Dermis microvascular lymphatic vessel endothelial cell (primary cell): ENCODE results near the gene MGAT4A. TPM values are rescaled to one million over a fixed set of nuclear protein-coding genes. Genes with fewer than 3 reads are reported as not detected.
"Not testable (repeated sequence)": the region's sequence is repeated elsewhere in the genome, so short reads cannot be mapped to it uniquely, and the experiment has no call there.

Experiments used
- DNase-seq, 2 donors: peaks; one replicate each; pipeline versions ENCODE4 v3.0.0 to v3.0.0-alpha.2; 2010; ENCODE audit warnings: low read depth in 2 of 2
- total RNA-seq: library from RNA; depleted of rRNA; stranded (reverse); fragments of >200 nt; gene quantifications from 2 replicates; pipeline ENCODE4 v1.2.1, GENCODE V29; 2014

Gene MGAT4A
- total RNA-seq, 1 donor from 2014 or later: 9.4 TPM

DNA sequence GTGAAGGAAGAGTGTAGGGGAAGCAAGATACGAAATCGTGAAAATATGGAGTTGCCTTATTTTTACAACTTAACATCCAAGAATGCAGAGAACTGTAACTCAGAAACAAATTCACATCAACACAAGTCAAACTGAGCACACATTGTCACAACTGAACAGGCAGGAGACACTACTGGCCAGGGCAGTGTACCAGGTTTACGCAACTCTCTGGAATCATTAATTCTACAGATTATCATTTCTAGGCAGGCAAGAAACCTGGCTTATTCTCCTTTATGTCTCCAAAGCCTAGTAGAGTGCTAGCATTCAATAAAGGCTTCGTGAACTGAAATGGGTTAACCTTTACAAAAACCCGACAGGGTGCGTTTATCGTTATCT, 123.2 kb downstream of the MGAT4A start:
- DNase-seq: peak; percentile 5 to 28

DNA sequence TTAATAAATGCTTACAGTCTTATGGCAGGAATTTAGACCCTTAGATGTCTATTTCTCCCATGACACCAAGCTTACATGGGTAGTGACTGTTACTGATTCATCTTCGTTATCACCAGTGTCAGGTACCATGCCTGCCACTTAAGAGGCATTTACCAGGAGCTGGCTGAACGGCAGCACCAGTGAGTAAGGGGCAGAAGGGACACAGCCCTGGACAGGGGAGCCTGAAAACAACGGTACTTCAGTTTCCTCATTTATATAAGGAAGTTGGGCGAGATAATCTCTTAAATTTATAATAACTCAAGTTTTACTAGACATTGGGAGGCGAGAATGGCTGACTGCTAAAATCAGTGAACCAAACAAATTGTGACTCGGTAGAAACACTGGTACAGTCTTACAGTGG, 123.8 kb downstream of the MGAT4A start:
- no peak for DNase-seq

GRCh38 chr2:98606431-98606830, 124.5 kb downstream of the MGAT4A start:
- DNase-seq: no peak

DNA sequence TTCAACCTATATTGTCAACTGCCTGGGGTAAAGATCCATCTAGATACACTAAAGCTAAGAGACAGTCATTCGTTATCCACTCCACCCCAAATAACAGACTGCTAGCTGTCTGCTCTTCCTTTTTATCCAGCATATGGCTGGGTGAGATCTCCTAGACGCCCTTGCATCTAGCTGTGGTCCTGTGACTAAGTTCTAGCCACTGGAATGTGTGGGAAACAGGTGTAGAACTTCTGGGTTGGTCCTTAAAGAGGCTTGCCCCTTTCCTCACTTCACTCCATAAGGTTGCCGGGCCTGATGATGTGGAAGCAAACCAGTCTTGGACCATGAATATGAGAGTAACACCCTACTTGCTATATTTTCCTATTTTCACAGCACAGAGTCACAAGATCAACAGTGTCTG, 125.9 kb downstream of the MGAT4A start:
- no peak for DNase-seq

DNA sequence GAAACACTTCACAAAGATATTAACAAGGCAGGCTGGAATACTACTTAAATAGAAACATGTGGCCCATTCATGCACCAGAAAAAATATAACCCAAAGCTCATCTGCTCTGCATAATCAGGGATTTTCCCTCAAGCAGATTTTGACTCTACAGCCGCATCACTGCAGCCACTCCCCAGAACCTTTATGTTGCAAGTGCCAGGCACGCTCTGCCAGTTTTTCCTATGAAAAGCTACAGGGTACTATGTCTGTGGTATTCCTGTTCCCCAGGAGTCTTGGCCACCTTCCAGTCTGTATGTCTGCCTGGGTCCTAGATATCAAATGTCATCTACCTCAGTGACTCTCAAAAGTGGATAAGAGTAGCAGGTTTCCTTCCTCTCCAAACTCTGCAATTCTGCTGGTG, 126.4 kb downstream of the MGAT4A start:
- DNase-seq: no peak

GRCh38 chr2:98601532-98602132, 129.3 kb downstream of the MGAT4A start:
- DNase-seq: peak; percentile 42 to 72

DNA sequence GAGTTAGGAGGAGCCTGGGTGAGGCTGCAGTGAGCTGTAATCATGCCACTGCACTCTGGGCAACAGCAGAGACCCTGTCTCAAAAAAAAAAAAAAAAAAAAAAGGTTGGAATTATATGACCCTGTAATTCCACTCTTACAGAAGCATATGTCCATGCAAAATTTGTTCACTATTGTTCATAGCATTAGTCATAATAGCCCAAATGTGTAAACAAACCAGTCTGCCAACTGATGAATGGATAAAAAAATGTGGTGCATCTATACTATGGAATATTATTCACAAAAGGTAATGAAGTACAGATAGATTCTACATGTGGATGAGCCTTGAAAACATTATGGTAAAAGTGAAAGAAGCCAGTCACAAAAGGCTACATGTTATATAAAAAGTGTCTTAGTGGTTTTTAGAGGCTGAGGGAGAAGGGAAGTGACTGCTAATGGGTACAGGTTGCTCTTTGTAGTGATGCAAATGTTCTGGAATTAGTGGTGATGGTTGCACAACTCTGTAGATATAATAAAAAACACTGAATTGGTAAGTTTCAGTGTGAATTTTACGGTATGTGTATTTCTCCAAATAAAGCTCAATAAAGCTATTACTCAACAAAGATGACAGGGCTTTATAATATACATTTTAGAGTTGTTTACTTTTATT, 132.0 kb downstream of the MGAT4A start:
- DNase-seq: peak; percentile 78 to 84

DNA sequence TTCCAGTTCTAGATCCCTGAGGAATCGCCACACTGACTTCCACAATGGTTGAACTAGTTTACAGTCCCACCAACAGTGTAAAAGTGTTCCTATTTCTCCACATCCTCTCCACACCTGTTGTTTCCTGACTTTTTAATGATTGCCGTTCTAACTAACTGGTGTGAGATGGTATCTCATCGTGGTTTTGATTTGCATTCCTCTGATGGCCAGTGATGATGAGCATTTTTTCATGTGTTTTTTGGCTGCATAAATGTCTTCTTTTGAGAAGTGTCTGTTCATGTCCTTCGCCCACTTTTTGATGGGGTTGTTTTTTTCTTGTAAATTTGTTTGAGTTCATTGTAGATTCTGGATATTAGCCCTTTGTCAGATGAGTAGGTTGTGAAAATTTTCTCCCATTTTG, 136.3 kb downstream of the MGAT4A start:
- DNase-seq: not testable (repeated sequence)

GRCh38 chr2:98592565-98592964, 138.4 kb downstream of the MGAT4A start:
- DNase-seq: no peak

DNA sequence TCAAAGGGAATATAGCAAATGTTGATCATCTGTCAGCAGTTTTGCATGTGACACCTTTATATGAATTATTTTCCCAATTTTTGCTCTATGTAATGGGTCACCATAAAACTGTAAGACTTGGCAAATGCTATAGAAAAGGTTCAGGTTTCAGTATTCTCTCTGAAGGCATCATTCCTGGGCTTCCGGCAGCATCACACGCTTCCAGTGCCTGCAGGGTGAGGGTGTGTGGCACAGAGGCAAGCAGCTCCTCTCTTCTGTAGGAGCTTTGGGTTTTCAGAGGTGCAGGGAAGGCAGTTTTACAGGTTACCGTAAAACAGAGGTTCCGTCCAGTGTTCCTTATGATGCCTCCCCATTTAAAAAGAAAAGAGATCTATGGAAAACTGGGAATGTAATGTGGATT, 141.4 kb downstream of the MGAT4A start:
- DNase-seq: no peak

GRCh38 chr2:98588880-98589431, 142.0 kb downstream of the MGAT4A start:
- no peak for DNase-seq

DNA sequence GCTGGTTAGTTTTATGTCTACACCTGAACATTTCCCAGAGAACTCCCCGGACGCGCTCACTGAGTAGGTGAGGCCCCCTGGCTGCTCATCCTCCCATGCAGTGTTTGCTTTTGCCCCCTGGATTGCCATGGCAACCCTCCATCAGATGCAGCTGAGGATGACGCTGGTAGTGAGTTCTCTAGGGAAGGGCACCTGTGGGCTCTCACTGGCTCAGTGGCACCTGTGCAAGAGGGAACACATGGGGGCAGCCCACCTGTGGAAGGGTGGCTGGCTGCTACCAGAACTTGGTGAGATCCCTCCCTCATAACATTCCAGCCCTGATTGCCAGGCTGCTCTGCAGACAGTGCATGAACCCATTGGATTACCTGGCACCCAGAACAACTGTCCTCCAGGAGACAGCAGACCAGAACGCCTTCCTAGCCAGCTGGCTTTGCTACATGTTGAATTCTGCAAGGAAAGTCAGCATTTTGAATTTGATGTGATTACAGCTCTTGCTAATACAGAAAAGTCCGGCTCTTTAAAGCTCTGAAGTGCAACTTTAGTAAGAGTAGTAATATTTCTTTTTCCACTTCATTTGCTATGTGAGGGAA, 144.3 kb downstream of the MGAT4A start:
- DNase-seq: no peak

GRCh38 chr2:98585386-98585785, 145.5 kb downstream of the MGAT4A start:
- no peak for DNase-seq

DNA sequence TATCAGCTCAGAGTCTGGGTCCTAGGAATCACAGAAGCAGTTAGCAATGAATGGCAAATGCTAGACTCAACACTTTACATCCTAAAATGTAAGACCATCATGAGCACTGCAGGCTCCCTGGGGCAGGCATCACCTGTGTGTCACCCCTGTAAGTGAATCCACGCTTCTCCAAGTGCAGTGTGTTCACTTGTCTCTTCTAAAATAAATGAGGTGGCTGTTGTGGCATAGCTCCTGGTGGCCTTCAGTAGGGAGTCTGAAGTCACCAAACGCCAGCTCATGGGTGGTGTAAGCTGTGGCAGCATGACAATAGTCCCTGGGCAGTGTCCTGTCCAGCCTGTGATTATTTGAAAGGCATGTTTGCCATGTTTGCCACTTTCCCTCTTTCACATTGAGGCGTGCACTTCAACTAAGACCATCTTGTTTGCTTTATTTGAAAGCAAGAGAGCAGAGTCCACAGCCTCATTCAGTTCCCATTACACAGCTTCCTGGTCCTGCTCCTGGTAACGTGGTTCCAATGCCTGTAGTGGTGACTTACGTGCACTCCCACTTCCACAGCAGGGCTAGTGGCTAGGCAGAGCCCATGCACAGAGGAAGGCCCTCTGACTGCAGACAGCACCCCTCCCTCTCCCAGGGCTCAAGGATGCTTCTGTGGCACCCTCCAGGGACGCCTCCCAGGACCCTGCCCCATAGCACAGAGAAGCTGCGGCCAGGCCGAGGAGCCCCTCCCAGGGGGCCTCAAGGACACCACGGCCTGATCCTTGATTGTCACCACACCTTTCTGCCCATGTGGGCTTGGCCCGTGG, 146.9 kb downstream of the MGAT4A start:
- DNase-seq: no peak

GRCh38 chr2:98583276-98583675, 147.7 kb downstream of the MGAT4A start:
- no peak for DNase-seq

- no peak for DNase-seq
Observed at GRCh38 chr2:98582523-98582922, 148.4 kb downstream of the MGAT4A start.

DNA sequence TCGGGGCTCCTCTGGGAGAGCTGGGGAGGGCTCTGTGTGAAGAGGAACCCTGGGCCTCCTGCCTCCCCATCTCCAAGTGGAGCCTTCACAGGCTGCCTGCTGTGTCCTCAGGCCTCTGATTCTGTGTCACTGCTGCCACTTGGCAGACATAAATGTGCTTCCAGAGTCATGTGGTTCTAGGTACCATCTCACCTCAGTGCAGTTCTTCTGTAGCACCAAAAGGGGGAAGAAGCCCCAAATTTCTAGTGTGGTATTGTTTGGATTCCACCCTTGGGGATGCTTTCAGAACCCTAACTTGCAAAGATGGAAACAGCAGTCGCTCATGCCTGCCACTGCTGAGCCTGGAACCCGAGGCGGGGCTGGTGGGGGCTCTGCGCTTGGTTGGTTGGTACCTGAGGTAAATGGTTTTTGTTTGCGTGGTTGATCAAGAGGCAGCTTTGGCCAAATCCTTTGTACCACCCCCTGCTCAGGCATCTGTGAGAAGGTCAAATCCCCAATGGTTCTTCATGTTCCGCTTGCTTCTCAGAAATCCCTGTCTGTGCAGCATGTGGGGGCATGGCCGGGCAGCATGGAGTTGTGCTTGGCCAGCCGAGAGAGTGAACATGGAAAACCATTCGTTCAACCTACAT, 150.2 kb downstream of the MGAT4A start:
- DNase-seq: no peak

- no peak for DNase-seq
Observed at GRCh38 chr2:98579926-98580325, 151.0 kb downstream of the MGAT4A start.

DNA sequence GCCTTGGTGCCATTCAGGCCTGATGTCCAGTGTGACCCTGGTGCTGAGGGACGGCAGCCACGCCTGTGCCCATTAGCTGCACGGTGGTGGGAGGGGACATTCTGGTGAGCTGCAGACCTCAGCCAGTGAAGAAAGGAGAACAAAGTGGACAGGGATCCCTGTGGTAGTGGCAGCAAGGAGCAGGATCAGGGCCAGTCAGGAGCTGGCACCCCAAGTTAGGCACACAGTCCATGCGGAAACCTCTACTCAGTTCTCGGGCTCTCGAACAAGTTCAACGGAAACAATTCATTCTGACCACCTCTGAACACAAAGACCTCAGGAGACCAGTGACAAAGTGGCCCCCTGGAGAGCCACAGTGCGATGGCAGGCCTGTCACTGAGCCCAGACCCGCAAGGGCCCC, 152.7 kb downstream of the MGAT4A start:
- DNase-seq: no peak

DNA sequence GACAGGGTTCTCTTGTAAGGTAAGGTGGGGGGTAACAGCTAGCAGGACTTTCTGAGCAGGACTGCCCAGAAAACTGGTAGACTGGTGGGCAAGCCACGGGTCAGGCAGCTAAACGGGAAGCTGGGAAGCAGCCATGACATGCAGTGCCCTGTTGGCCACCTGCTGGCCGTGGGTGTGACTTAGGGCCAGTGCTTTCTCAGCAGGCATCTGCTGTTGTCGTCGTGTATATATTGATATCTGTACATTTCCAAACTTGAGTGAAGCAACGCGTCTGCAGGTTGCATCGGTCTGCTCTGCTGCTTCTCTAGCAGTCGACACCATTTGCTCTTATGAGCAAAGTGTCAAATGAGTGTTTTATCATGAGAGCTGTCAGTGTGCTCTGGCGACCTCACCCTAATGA, 153.6 kb downstream of the MGAT4A start:
- DNase-seq: no peak

DNA sequence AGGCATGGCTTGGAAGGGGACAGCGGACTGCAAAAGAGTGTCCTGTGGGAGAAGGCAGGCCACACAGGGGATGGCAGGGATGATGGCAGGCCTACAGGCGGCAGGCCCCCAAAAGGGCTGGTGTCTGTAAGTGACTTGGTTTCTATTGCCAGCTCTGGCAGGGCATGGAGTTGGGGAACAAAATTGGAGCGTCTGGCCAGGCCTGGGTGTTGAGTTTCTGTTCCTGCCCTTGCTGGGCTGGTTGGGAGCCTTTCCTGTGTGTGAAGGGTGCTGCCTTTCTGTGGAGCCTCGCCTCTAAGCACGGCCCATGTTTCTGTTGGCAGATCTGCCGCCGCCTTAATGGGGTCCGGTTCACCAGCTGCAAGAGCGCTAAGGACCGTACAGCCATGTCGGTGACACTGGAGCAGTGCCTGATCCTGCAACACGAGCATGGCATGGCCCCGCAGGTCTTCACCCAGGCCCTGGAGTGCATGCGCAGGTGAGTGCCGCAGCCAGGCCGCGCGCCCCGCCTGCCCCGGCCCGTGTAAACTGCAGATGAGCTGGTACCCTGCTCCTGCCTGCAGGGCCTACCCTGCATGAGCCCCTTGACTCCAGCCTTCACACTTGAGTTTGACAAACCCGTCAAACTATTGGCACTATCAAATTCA, 154.1 kb downstream of the MGAT4A start:
- DNase-seq: no peak
